K562 (cell line): ENCODE results near the gene CENPQ. TPM values are rescaled to one million over a fixed set of nuclear protein-coding genes. Genes with fewer than 3 reads are reported as not detected.

Experiments
- IRF2 ChIP-seq: sonication (generic); formaldehyde crosslinking; IDR thresholded peaks from 2 replicates; pipeline ENCODE4 v1.8.1; 2022; ENCODE audit warnings: mild to moderate bottlenecking, missing genetic modification reagents
- NR3C1 ChIP-seq: sonication (generic); formaldehyde crosslinking; IDR thresholded peaks from 2 replicates; pipeline ENCODE4 v1.8.1; 2022; ENCODE audit warnings: missing genetic modification reagents
- ZBTB1 ChIP-seq: sonication (generic); formaldehyde crosslinking; IDR thresholded peaks from 2 replicates; pipeline ENCODE4 v1.8.1; 2023; ENCODE audit warnings: missing genetic modification reagents, low read depth, mild to moderate bottlenecking, borderline replicate concordance
- polyA plus RNA-seq, 8 experiments: library from polyadenylated mRNA; depleted of rRNA in 4 of 8; stranded (reverse) in 5 of 8; unstranded in 3 of 8; fragments of >200 nt; fragmentation: Nextera tagmentation in 2 of 8; fragmentation: Illumina TruSeq in 1 of 8; extraction: Ambion mirVana in 2 of 8; extraction: Trizol in 1 of 8; gene quantifications; 2 replicates each; pipeline versions ENCODE4 v1.2.1 to v1.2.3, GENCODE V29; 2011 to 2014; ENCODE audit warnings: inconsistent platforms in 1 of 8, missing spikeins in 1 of 8
- total RNA-seq, 7 experiments: library from RNA; depleted of rRNA in 6 of 7; stranded (reverse); fragments of >200 nt in 6 of 7; fragmentation: Illumina TruSeq in 2 of 7; extraction: Trizol in 2 of 7; gene quantifications; 2 replicates each; pipeline versions ENCODE4 v1.2.1 to v1.2.3, GENCODE V29; 2011 to 2021; ENCODE audit warnings: low replicate concordance in 1 of 7
- TF ChIP-seq, protein P1 (sequence below): IDR thresholded peaks from 2 replicates; pipeline ENCODE4 v1.6.1; 2012; ENCODE audit warnings: low read depth, low read length, improper control_type of control experiment, borderline replicate concordance
- TF ChIP-seq, protein P2 (sequence below): IDR thresholded peaks from 3 replicates; pipeline ENCODE4 v1.6.1; 2011; ENCODE audit warnings: borderline replicate concordance, mild to moderate bottlenecking, moderate library complexity; ENCODE audit not compliant: insufficient read length; ENCODE audit errors: extremely low read depth
- TF ChIP-seq, protein P3 (sequence below): fragments of 450-650 bp; formaldehyde crosslinking; IDR thresholded peaks from 2 replicates; pipeline ENCODE4 v1.4.0; 2020; ENCODE audit warnings: mild to moderate bottlenecking, mixed read lengths

CENPQ gene
- total and polyA plus RNA-seq, 9 of the 15 experiments (the other 6 are each of a cell fraction or from before 2014, with no cell fraction given): 12.7 to 48.3 (median 26.4) TPM

DNA sequence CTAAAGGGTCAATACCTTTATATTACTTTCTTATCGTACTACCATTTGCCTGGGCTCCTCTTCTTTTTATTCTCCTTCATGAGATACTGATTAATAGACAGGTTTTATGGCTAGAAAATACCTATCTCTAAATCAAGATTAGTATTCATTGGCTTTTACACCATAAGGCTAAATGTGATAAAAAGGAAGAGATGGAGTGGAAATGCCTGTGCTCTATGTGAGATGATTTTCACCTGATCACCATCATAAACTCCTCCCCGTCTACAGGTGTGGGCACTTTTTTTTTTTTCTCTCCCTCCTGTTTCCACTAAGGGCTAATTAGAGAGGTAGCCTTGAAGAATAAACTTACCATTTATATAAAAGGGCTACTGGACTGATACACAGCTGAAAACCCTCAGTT, 36.5 kb downstream of the CENPQ start, which contains the start of gene GLYATL3 (continued):
- TF ChIP-seq, protein P1, sequence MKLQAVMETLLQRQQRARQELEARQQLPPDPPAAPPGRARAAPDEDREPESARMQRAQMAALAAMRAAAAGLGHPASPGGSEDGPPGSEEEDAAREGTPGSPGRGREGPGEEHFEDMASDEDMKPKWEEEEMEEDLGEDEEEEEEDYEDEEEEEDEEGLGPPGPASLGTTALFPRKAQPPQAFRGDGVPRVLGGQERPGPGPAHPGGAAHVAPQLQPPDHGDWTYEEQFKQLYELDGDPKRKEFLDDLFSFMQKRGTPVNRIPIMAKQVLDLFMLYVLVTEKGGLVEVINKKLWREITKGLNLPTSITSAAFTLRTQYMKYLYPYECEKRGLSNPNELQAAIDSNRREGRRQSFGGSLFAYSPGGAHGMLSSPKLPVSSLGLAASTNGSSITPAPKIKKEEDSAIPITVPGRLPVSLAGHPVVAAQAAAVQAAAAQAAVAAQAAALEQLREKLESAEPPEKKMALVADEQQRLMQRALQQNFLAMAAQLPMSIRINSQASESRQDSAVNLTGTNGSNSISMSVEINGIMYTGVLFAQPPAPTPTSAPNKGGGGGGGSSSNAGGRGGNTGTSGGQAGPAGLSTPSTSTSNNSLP: no peak
- TF ChIP-seq, protein P2, sequence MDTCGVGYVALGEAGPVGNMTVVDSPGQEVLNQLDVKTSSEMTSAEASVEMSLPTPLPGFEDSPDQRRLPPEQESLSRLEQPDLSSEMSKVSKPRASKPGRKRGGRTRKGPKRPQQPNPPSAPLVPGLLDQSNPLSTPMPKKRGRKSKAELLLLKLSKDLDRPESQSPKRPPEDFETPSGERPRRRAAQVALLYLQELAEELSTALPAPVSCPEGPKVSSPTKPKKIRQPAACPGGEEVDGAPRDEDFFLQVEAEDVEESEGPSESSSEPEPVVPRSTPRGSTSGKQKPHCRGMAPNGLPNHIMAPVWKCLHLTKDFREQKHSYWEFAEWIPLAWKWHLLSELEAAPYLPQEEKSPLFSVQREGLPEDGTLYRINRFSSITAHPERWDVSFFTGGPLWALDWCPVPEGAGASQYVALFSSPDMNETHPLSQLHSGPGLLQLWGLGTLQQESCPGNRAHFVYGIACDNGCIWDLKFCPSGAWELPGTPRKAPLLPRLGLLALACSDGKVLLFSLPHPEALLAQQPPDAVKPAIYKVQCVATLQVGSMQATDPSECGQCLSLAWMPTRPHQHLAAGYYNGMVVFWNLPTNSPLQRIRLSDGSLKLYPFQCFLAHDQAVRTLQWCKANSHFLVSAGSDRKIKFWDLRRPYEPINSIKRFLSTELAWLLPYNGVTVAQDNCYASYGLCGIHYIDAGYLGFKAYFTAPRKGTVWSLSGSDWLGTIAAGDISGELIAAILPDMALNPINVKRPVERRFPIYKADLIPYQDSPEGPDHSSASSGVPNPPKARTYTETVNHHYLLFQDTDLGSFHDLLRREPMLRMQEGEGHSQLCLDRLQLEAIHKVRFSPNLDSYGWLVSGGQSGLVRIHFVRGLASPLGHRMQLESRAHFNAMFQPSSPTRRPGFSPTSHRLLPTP: no peak
- TF ChIP-seq NR3C1 (CRISPR knock-in tag): no peak
- TF ChIP-seq ZBTB1 (CRISPR knock-in tag): no peak
- TF ChIP-seq, protein P3, sequence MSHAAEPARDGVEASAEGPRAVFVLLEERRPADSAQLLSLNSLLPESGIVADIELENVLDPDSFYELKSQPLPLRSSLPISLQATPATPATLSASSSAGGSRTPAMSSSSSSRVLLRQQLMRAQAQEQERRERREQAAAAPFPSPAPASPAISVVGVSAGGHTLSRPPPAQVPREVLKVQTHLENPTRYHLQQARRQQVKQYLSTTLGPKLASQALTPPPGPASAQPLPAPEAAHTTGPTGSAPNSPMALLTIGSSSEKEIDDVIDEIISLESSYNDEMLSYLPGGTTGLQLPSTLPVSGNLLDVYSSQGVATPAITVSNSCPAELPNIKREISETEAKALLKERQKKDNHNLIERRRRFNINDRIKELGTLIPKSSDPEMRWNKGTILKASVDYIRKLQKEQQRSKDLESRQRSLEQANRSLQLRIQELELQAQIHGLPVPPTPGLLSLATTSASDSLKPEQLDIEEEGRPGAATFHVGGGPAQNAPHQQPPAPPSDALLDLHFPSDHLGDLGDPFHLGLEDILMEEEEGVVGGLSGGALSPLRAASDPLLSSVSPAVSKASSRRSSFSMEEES (CRISPR knock-in tag): no peak
- TF ChIP-seq IRF2 (CRISPR knock-in tag): no peak
